ENCODE results near the gene RPS6KA5. TPM values are rescaled to one million over a fixed set of nuclear protein-coding genes. Genes with fewer than 3 reads are reported as not detected.
"Not testable (repeated sequence)": the region's sequence is repeated elsewhere in the genome, so short reads cannot be mapped to it uniquely, and the experiment has no call there.

RPS6KA5 gene
- total and polyA plus RNA-seq, 2 donors (not counting 1 experiment from before 2014, with no cell fraction given): 6.0 to 34.6 TPM

- intact Hi-C loops (cut with micrococcal nuclease): no loop called here
- H3K36me3 ChIP-seq (replicated peaks in 1 of 2; ENCODE audit: control extremely low read depth in 1 of 2, control insufficient read depth in 1 of 2, extremely low read depth in 1 of 2, insufficient read depth in 2 of 2, low read length in 1 of 2): no peaks in the 10 kb centered on the region
- no peak overlapping the region for H3K9ac ChIP-seq (ENCODE audit: low read length)
- H2AFZ ChIP-seq (ENCODE audit: insufficient read depth, low read depth, low read length, poor library complexity, severe bottlenecking): no peak overlapping the region
- DNase-seq (no peak), ATAC-seq (ENCODE audit: low read depth) (no peak)
- 100% methylated on average over 1 of the region's 5 CpGs for WGBS (ENCODE audit: insufficient coverage)
- H3K27me3 ChIP-seq (replicated peaks in 1 of 4; ENCODE audit: control extremely low read depth in 1 of 4, control insufficient read depth in 3 of 4, insufficient read depth in 4 of 4, low read length in 3 of 4): no peaks in the 10 kb centered on the region
- no peak overlapping the region for H3K27ac Mint-ChIP-seq
- no peak overlapping the region for H3K4me3 Mint-ChIP-seq
- no peaks in the 10 kb centered on the region for H3K4me1 ChIP-seq (ENCODE audit: control insufficient read depth in 2 of 2, insufficient read depth in 2 of 2, low read length in 2 of 2)
- H3K4me3 ChIP-seq (ENCODE audit: control extremely low read depth in 1 of 5, extremely low read depth in 1 of 5, insufficient read depth in 1 of 5, low read depth in 2 of 5, low read length in 4 of 5): no peak overlapping the region
- no peak overlapping the region for H3K27ac ChIP-seq (ENCODE audit: low read length in 2 of 2)
- CTCF ChIA-PET: interaction anchor here (1.1 kb wide), 1 partner anchor 28 kb away, joined by 3 read pairs; no protein-coding TSS in a partner anchor
- TF ChIP-seq CTCF (IDR thresholded peaks at IDR 0.05) (no peak), EZH2 (IDR thresholded peaks at IDR 0.05; ENCODE audit: borderline replicate concordance, insufficient read depth, low read depth, low read length, poor library complexity, severe bottlenecking) (no peak)
- H3K27me3 Mint-ChIP-seq: no peaks in the 10 kb centered on the region
- H3K9me3 Mint-ChIP-seq (ENCODE audit: insufficient read depth): no peaks in the 10 kb centered on the region
- POLR2A ChIA-PET: no interaction called here
- H4K20me1 ChIP-seq (ENCODE audit: control insufficient read depth, insufficient read depth, low read length, poor library complexity, severe bottlenecking): no peaks in the 10 kb centered on the region
- H3K9me3 ChIP-seq (ENCODE audit: control extremely low read depth in 1 of 3, control insufficient read depth in 2 of 3, insufficient read depth in 1 of 3, low read length in 2 of 3): no peaks in the 10 kb centered on the region
- H3K79me2 ChIP-seq (ENCODE audit: control insufficient read depth, insufficient read depth, low read length): no peaks in the 10 kb centered on the region
- H3K4me2 ChIP-seq (replicated peaks; ENCODE audit: low read depth, low read length, poor library complexity, severe bottlenecking): no peak overlapping the region
- H3K4me1 Mint-ChIP-seq: no peaks in the 10 kb centered on the region
Measured at GRCh38 chr14:91100102-91100501, 39.7 kb upstream of the RPS6KA5 start.

- H4K20me1 ChIP-seq (ENCODE audit: control insufficient read depth, insufficient read depth, low read length, poor library complexity, severe bottlenecking): no peaks in the 10 kb centered on the region
- H3K9ac ChIP-seq (ENCODE audit: low read length): no peak overlapping the region
- H3K4me3 ChIP-seq (ENCODE audit: control extremely low read depth in 1 of 5, extremely low read depth in 1 of 5, insufficient read depth in 1 of 5, low read depth in 2 of 5, low read length in 4 of 5): no peak overlapping the region
- POLR2A ChIA-PET: no interaction called here
- ATAC-seq (ENCODE audit: low read depth) (no peak), DNase-seq (no peak)
- no peaks in the 10 kb centered on the region for H3K36me3 ChIP-seq (replicated peaks in 1 of 2; ENCODE audit: control extremely low read depth in 1 of 2, control insufficient read depth in 1 of 2, extremely low read depth in 1 of 2, insufficient read depth in 2 of 2, low read length in 1 of 2)
- H3K4me1 ChIP-seq (ENCODE audit: control insufficient read depth in 2 of 2, insufficient read depth in 2 of 2, low read length in 2 of 2): no peaks in the 10 kb centered on the region
- Mint-ChIP-seq H3K4me3 (no peak overlapping the region), H3K27me3 (no peaks in the 10 kb centered on the region), H3K9me3 (ENCODE audit: insufficient read depth) (no peaks in the 10 kb centered on the region), H3K27ac (no peak overlapping the region), H3K4me1 (no peaks in the 10 kb centered on the region)
- CTCF ChIA-PET: interaction anchor here (1.0 kb wide), 1 partner anchor 16 kb away, joined by 3 read pairs; no protein-coding TSS in a partner anchor
- no peaks in the 10 kb centered on the region for H3K9me3 ChIP-seq (ENCODE audit: control extremely low read depth in 1 of 3, control insufficient read depth in 2 of 3, insufficient read depth in 1 of 3, low read length in 2 of 3)
- no peak overlapping the region for H3K4me2 ChIP-seq (replicated peaks; ENCODE audit: low read depth, low read length, poor library complexity, severe bottlenecking)
- intact Hi-C loops (cut with micrococcal nuclease): no loop called here
- TF ChIP-seq CTCF (IDR thresholded peaks at IDR 0.05): no peak
- 100% methylated on average over 2 of the region's 3 CpGs for WGBS (ENCODE audit: insufficient coverage)
- no peaks in the 10 kb centered on the region for H3K27me3 ChIP-seq (replicated peaks in 1 of 4; ENCODE audit: control extremely low read depth in 1 of 4, control insufficient read depth in 3 of 4, insufficient read depth in 4 of 4, low read length in 3 of 4)
- no peaks in the 10 kb centered on the region for H3K79me2 ChIP-seq (ENCODE audit: control insufficient read depth, insufficient read depth, low read length)
- H3K27ac ChIP-seq (ENCODE audit: low read length in 2 of 2): no peak overlapping the region
- H2AFZ ChIP-seq (ENCODE audit: insufficient read depth, low read depth, low read length, poor library complexity, severe bottlenecking): no peak overlapping the region
Measured at GRCh38 chr14:91098591-91098990, 38.1 kb upstream of the RPS6KA5 start.

GRCh38 chr14:91097657-91098056 is 37.2 kb upstream of the RPS6KA5 start:
- not testable (repeated sequence) for H3K4me3 Mint-ChIP-seq; DNase-seq; H3K9me3 Mint-ChIP-seq (ENCODE audit: insufficient read depth)

More at GRCh38 chr14:91097657-91098056, 37.2 kb upstream of the RPS6KA5 start:
- ChIA-PET POLR2A (interaction anchor here (0.6 to 0.7 kb wide), 2 partner anchors 10 to 63 kb away, joined by 3 to 11 read pairs; no protein-coding TSS in a partner anchor), CTCF (interaction anchor here (1.0 to 1.2 kb wide), 2 partner anchors 10 to 15 kb away, joined by 3 to 4 read pairs; no protein-coding TSS in a partner anchor)
- H3K36me3 ChIP-seq (replicated peaks in 1 of 2; ENCODE audit: control extremely low read depth in 1 of 2, control insufficient read depth in 1 of 2, extremely low read depth in 1 of 2, insufficient read depth in 2 of 2, low read length in 1 of 2); H3K27me3 ChIP-seq (replicated peaks in 1 of 4; ENCODE audit: control extremely low read depth in 1 of 4, control insufficient read depth in 3 of 4, insufficient read depth in 4 of 4, low read length in 3 of 4); H4K20me1 ChIP-seq (ENCODE audit: control insufficient read depth, insufficient read depth, low read length, poor library complexity, severe bottlenecking); H3K27ac Mint-ChIP-seq; H3K4me1 ChIP-seq (ENCODE audit: control insufficient read depth in 2 of 2, insufficient read depth in 2 of 2, low read length in 2 of 2); H2AFZ ChIP-seq (ENCODE audit: insufficient read depth, low read depth, low read length, poor library complexity, severe bottlenecking); H3K27me3 Mint-ChIP-seq; ATAC-seq (ENCODE audit: low read depth); H3K9ac ChIP-seq (ENCODE audit: low read length); H3K79me2 ChIP-seq (ENCODE audit: control insufficient read depth, insufficient read depth, low read length); H3K9me3 ChIP-seq (ENCODE audit: control extremely low read depth in 1 of 3, control insufficient read depth in 2 of 3, insufficient read depth in 1 of 3, low read length in 2 of 3); H3K27ac ChIP-seq (ENCODE audit: low read length in 2 of 2); intact Hi-C loops (cut with micrococcal nuclease); H3K4me2 ChIP-seq (replicated peaks; ENCODE audit: low read depth, low read length, poor library complexity, severe bottlenecking); H3K4me1 Mint-ChIP-seq; H3K4me3 ChIP-seq (ENCODE audit: control extremely low read depth in 1 of 5, extremely low read depth in 1 of 5, insufficient read depth in 1 of 5, low read depth in 2 of 5, low read length in 4 of 5): not testable (repeated sequence)
- WGBS (ENCODE audit: insufficient coverage): no CpG with 5 or more reads among the region's 5 CpGs
